HG02840 (cell line): Measurements from ENCODE around the gene PAN2.
A peak's percentile ranks its signal among the peaks of the same experiment; 100 is the strongest.
"Not testable (repeated sequence)": the region's sequence is repeated elsewhere in the genome, so short reads cannot be mapped to it uniquely, and the experiment has no call there.

Source experiments
- ATAC-seq: cut with Tn5 transposase; IDR thresholded peaks from one replicate; pipeline ENCODE4 v1.9.1; 2021; ENCODE audit warnings: mild to moderate bottlenecking, moderate library complexity, moderate number of reproducible peaks; ENCODE audit not compliant: unreplicated experiment, low FRiP score

PAN2 gene

DNA sequence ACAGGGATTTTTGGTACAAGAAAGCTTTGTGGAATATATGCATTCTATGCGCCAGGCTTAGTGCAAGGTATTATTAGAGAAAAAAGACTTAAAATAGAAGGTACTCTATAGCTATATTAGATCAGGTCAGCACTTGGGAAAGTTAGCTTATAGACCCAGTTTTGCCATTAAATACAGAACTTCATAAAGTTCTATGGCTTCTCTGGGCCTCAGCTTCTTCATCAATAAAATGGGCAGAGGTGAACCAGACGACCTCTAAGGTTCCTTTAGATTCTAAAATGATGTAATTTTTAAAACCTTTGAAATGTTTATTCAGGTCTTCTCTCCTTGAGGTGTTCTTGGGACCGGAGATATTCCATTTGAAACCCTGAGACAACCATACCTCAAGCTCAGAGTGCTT is 25.1 kb downstream of the PAN2 start:
- no peak for ATAC-seq

DNA sequence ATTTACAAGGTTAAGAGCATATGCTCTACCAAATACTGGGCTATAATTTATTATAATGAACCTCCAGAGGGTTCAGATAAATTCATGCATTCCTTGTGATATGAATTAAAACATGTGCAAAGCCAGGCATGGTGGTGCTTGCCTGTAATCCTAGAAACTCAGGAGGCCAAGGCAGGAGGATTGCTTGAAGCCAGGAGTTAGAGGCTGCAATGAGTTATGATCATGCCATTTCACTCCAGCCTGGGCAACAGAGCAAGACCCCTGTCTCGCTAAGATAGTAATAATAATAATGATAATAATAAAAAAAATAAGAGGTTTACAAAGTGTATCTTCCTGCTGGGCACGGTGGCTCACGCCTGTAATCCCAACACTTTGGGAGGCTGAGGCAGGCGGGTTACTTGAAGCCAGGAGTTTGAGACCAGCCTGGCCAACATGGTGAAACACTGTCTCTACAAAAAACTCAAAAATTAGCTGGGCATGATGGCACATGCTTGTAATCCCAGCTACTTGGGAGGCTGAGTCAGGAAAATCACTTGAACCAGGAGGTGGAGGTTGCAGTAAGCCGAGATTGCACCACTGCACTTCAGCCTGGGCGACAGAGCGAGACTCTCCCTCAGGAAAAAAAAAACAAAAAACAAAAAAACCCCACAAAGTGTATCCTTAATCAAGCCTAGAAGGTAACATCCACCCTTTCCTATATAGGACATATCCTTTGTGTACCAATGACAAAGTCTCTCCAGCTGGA is 26.4 kb downstream of the PAN2 start:
- ATAC-seq = no peak

GRCh38 chr12:56304872-56305590 is 28.8 kb downstream of the PAN2 start:
- ATAC-seq = no peak

GRCh38 chr12:56304276-56304675 is 29.5 kb downstream of the PAN2 start:
- no peak for ATAC-seq

DNA sequence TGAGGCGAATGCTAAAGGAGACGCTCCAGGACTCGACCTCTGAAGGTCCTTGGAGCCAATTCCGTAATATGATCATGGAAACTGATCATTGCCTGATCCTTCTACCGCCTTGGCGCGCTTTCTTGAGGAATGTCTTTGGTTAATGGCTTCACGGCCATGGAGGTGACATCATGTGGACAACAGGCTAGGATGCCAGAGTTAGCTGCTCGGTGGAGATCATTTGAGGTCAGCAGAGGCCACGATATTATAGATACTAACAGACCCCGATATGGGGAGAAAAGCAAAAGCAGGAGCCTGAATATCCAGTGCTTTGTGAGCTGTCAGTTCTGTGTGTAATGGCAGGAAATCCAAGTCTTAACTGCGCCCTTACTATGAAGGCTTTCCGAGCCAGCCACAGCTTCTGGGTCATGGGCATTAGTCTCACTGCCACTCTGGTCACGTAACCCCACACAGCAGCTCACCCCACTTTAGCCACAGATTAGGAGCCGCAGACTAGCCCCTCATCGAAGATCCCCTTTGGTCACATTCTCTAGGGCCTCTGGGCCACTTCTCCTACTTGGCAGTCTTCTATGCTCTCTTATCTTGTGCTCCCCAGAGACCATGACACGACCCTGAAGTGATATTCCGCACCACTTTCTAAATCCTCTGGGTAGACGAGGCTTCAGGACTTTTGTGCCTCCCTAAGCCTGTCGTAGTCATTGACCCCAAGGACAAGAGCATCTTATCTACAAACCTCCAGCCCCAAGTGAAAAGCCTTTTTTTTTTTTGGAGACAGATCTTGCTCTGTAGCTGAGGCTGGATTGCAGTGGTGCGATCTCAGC is 32.9 kb downstream of the PAN2 start:
- no peak for ATAC-seq

GRCh38 chr12:56299853-56300643 is 33.8 kb downstream of the PAN2 start, which contains the start of gene CS:
TSS of gene CS (minus strand) at chr12:56300330. CDS start at chr12:56300201, 129 bp downstream.
- peak; percentile 92 for ATAC-seq

- no peak for ATAC-seq
These were observed 34.4 kb downstream of the PAN2 start for GRCh38 chr12:56299308-56299852.

DNA sequence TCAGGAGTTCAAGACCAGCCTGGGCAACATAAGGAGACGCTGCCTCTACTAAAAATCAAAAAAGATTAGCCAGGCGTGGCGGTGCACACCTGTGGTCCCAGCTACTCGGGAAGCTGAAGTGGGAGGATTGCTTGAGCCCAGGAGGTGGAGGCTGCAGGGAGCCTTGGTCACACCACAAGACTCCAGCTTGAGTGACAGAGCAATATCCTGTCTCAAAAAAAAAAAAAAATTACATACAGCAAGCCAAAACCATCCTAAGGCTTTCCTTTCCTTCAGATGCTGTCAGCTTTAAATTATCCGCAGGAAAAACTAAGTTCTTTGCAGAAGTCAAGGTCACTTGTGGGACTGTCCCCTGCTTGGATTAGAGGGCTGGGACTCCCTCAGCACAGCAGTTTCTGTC is 35.0 kb downstream of the PAN2 start:
- ATAC-seq = no peak

- no peak for ATAC-seq
These were observed 36.4 kb downstream of the PAN2 start for GRCh38 chr12:56297400-56297799.

GRCh38 chr12:56296295-56296694 is 37.5 kb downstream of the PAN2 start:
- ATAC-seq = no peak

- ATAC-seq = no peak
These were observed 40.0 kb downstream of the PAN2 start for GRCh38 chr12:56293795-56294194.

GRCh38 chr12:56288705-56289387 is 45.0 kb downstream of the PAN2 start:
- no peak for ATAC-seq

- no peak for ATAC-seq
These were observed 47.6 kb downstream of the PAN2 start for GRCh38 chr12:56286044-56286830.

GRCh38 chr12:56284263-56284662 is 49.5 kb downstream of the PAN2 start:
- ATAC-seq = not testable (repeated sequence)

DNA sequence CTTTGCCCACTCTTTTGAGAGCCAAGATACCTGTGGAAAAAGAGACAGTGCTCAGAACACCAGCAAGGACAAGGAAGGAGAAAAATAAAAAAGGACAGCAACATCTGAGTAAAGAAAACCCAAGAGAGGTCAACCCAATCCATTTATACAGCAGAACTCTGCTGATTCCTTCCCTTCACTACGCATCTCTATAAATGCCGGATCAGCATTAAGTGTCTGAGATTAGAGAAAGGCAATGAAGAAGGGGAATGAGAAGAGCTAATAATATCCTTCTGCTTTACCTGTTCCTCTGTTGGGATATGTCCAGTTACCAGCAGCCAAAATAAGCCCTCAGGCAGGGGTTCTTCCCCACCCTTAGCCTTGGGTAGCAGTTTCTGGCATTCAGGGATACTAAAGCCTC is 51.2 kb downstream of the PAN2 start:
- ATAC-seq = no peak

DNA sequence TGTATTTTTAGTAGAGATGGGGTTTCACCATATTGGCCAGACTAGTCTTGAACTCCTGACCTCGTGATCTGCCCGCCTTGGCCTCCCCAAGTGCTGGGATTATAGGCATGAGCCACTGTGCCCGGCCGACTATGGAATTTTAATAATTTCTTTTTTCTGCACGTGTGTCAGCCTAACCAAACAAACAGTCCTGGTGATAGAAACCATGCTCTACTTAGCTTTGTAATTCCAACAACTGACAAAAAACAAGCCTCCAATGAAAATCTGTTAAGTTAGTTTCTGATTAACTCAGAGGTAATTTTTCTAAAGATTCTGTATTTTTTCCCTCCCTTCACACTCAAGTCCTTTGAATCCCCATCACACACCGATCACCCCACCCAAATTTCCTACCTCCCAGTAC is 51.8 kb downstream of the PAN2 start:
- no peak for ATAC-seq

DNA sequence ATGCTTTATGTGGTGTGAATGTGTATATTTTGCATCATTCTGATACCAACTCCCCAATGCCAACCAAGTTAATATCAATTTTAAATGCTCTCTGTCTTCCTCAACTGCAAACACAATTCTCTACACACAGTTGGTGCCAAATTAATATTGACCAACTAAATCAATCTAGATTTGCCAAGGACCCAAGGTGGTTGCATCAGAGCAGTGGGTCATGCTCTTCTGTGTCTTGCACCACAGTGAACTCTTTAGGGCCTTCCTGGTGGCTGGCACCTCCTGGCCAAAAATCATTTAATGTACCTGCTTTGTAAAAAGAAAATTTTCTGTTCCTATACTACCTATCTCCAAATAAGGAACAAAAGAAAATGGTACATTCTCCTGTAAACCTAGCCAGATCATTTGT is 53.0 kb downstream of the PAN2 start:
- ATAC-seq = no peak

- no peak for ATAC-seq
These were observed 54.9 kb downstream of the PAN2 start for GRCh38 chr12:56278905-56279304.

DNA sequence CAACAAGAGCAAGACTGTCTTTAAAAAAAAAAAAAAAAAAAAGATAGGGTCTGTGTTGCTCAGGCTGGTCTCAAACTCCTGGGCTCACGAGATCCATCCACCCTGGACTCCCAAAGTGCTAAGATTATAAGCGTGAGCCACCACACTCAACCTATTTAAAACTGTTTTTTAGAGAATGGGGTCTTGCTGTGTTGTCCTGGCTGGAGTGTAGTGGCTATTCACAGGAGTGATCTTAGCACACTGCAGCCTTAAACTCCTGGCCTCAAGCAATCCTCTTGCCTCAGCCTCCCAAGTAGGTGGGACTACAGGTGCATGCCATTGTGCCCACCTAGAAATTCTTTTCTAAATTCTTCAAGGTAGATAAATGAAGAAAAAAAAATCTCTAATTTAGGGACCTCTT is 59.5 kb downstream of the PAN2 start:
- ATAC-seq = no peak
